ENCODE results near the gene ASF1A. TPM values are rescaled to one million over a fixed set of nuclear protein-coding genes. Genes with fewer than 3 reads are reported as not detected.

Gene ASF1A
- total RNA-seq, 1 donor from 2014 or later = 27.6 TPM

DNA sequence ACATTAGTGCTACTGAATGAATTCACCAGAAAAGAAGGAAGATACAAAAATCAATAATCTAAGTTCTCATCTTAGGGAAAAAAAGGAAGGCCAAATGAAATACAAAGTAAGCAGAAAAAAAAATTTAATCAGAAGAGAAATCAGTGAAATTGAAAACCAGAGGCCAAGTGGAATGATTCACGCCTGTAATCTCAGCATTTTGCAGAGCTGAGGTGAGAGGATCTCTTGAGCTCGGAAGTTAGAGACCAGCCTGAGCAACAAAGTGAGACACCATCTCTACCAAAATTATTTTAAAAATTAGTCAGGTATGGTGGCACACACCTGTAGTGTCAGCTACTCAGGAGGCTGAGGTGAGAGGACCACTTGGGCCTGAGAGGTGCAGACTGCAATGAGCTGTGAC, 21.2 kb upstream of the ASF1A start:
- Histone ChIP-seq H3K27ac (replicated peaks) (no peak overlapping the region), H3K4me1 (peaks cover 6% of the 10 kb centered on the region), H3K4me3 (no peak overlapping the region), H3K36me3 (no peaks in the 10 kb centered on the region), H3K27me3 (ENCODE audit: low read depth) (no peaks in the 10 kb centered on the region), H3K9me3 (replicated peaks) (no peaks in the 10 kb centered on the region)
- DNase-seq = no peak
- TF ChIP-seq, protein P1, sequence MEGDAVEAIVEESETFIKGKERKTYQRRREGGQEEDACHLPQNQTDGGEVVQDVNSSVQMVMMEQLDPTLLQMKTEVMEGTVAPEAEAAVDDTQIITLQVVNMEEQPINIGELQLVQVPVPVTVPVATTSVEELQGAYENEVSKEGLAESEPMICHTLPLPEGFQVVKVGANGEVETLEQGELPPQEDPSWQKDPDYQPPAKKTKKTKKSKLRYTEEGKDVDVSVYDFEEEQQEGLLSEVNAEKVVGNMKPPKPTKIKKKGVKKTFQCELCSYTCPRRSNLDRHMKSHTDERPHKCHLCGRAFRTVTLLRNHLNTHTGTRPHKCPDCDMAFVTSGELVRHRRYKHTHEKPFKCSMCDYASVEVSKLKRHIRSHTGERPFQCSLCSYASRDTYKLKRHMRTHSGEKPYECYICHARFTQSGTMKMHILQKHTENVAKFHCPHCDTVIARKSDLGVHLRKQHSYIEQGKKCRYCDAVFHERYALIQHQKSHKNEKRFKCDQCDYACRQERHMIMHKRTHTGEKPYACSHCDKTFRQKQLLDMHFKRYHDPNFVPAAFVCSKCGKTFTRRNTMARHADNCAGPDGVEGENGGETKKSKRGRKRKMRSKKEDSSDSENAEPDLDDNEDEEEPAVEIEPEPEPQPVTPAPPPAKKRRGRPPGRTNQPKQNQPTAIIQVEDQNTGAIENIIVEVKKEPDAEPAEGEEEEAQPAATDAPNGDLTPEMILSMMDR (IDR thresholded peaks at IDR 0.05; ENCODE audit: borderline replicate concordance) = no peak
- intact Hi-C loops (cut with micrococcal nuclease) = no loop called here

DNA sequence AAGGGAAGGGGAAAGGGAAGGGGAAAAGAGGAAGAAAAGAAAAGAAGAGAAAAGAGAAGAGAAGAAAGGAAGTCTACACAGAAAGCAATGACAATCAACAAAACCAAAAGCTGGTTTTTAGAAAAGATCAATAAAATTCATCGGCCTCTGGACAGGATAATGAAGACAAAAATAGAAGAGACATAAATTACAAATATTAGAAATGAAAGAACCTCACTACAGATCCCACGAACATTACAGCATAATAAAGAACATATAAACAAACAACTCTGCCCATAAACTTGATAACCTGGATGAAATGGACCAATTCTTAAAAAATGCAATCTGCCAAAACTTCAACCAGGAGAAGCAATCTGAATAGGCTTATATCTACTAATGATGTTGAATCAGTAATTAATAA, 20.7 kb upstream of the ASF1A start:
- Histone ChIP-seq H3K4me3 (no peak overlapping the region), H3K27me3 (ENCODE audit: low read depth) (no peaks in the 10 kb centered on the region), H3K36me3 (no peaks in the 10 kb centered on the region), H3K4me1 (peaks cover 6% of the 10 kb centered on the region), H3K9me3 (replicated peaks) (no peaks in the 10 kb centered on the region), H3K27ac (replicated peaks) (no peak overlapping the region)
- TF ChIP-seq, protein P1 (IDR thresholded peaks at IDR 0.05; ENCODE audit: borderline replicate concordance) = no peak
- intact Hi-C loops (cut with micrococcal nuclease) = no loop called here
- DNase-seq = no peak

DNA sequence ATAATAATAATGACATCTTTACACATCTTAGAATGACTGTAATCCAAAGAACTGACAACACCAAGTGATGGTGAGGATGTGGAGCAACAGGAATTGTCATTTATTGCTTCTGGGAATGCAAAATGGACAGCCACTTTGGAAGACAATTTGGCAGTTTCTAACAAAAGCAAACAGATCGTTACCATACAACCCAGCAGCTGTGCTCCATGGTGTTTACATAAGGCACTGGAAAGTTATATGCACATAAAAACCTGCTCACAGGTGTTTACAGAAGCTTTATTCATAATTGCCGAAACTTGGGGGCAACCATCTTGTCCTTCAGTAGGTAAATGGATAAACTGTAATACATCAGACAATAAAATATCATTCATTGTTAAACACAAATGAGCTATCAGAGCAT, 18.3 kb upstream of the ASF1A start:
- no peak for DNase-seq
- Histone ChIP-seq H3K4me1 (peaks cover 8% of the 10 kb centered on the region), H3K27ac (replicated peaks) (no peak overlapping the region), H3K9me3 (replicated peaks) (no peaks in the 10 kb centered on the region), H3K27me3 (ENCODE audit: low read depth) (no peaks in the 10 kb centered on the region), H3K36me3 (no peaks in the 10 kb centered on the region), H3K4me3 (no peak overlapping the region)
- intact Hi-C loops (cut with micrococcal nuclease) = no loop called here
- TF ChIP-seq, protein P1 (IDR thresholded peaks at IDR 0.05; ENCODE audit: borderline replicate concordance) = no peak

DNA sequence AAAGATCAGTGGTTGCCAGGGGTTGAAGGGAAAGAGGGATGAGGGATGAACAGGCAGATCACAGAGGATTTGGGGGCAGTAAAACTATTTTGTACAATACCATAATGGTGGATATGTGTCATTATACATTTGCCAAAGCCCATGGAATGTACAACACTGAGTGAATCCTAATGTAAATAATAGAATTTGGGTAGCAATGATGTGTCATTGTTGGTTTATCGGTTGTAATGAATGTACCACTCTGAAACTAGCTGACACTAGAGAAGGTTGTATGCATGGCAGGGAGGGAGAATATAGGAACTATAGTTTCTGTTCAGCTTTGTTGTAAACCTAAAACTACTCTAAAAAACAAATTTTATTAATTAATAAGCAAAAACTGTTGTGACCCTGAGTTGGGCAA, 17.8 kb upstream of the ASF1A start:
- DNase-seq = no peak
- H3K27ac ChIP-seq (replicated peaks) = no peak overlapping the region
- no peak overlapping the region for H3K4me3 ChIP-seq
- H3K9me3 ChIP-seq (replicated peaks) = no peaks in the 10 kb centered on the region
- H3K27me3 ChIP-seq (ENCODE audit: low read depth) = no peaks in the 10 kb centered on the region
- no peaks in the 10 kb centered on the region for H3K36me3 ChIP-seq
- TF ChIP-seq, protein P1 (IDR thresholded peaks at IDR 0.05; ENCODE audit: borderline replicate concordance) = no peak
- peaks cover 13% of the 10 kb centered on the region for H3K4me1 ChIP-seq
- intact Hi-C loops (cut with micrococcal nuclease) = no loop called here

DNA sequence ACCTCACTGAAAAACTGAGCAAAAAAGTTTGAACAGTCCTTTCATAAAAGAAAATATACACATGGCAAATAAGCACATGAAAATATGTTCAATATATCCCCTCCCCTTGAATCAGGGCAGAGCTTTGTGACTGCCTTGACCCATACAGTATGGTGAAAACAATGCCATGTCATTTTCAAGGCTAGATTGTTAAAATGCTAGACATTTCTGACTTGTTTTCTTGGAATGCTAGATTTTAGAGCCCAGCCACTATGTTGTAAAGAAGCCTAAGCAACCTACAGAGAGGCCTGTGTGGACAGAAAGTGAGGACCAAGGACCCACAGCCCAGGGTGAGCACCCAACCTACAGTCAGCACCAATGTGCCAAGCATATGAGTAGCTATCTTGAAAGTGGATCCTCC, 17.1 kb upstream of the ASF1A start:
- H3K4me1 ChIP-seq = peaks cover 14% of the 10 kb centered on the region
- TF ChIP-seq, protein P1 (IDR thresholded peaks at IDR 0.05; ENCODE audit: borderline replicate concordance) = no peak
- no peak overlapping the region for H3K27ac ChIP-seq (replicated peaks)
- intact Hi-C loops (cut with micrococcal nuclease) = no loop called here
- no peaks in the 10 kb centered on the region for H3K36me3 ChIP-seq
- H3K27me3 ChIP-seq (ENCODE audit: low read depth) = no peaks in the 10 kb centered on the region
- H3K9me3 ChIP-seq (replicated peaks) = no peaks in the 10 kb centered on the region
- no peak for DNase-seq
- no peak overlapping the region for H3K4me3 ChIP-seq

DNA sequence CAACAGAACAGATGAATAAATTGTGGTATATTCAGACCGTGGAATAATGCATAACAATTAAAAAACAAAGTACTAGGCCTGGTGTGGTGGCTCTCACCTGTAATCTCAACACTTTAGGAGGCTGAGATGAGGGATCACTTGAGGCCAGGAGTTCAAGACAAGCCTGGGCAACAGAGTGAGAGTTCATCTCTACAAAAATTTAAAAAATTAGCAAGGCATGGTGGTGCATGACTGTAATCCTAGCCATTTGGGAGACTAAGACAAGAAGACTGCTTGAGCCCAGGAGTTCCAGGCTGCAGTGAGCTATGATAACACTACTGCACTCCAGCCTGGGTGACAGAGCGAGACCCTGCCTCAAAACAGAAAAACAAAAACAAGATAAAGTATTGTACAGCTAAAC, 16.1 kb upstream of the ASF1A start:
- intact Hi-C loops (cut with micrococcal nuclease) = no loop called here

More for the DNA sequence above, 16.1 kb upstream of the ASF1A start:
- Histone ChIP-seq H3K4me1 (peaks cover 20% of the 10 kb centered on the region), H3K27me3 (ENCODE audit: low read depth) (no peaks in the 10 kb centered on the region), H3K36me3 (no peaks in the 10 kb centered on the region), H3K9me3 (replicated peaks) (no peaks in the 10 kb centered on the region), H3K4me3 (no peak overlapping the region), H3K27ac (replicated peaks) (no peak overlapping the region)
- no peak for DNase-seq
- TF ChIP-seq, protein P1 (IDR thresholded peaks at IDR 0.05; ENCODE audit: borderline replicate concordance) = no peak
